K562 (cell line): Measurements from ENCODE around the gene NPFF. TPM values are rescaled to one million over a fixed set of nuclear protein-coding genes. Genes with fewer than 3 reads are reported as not detected.

ENCODE experiments used
- E2F1 ChIP-seq: sonication (generic); formaldehyde crosslinking; IDR thresholded peaks from 2 replicates; pipeline ENCODE4 v1.8.1; 2023; ENCODE audit warnings: mild to moderate bottlenecking, missing genetic modification reagents, moderate library complexity
- GABPB2 ChIP-seq: fragments of 250-450 bp; sonication (Bioruptor Pico); conservative IDR thresholded peaks from 2 replicates; pipeline ENCODE4 v1.5.1; 2021; ENCODE audit warnings: mild to moderate bottlenecking
- REST ChIP-seq, 2 experiments: fragments of 450-650 bp; formaldehyde crosslinking in 1 of 2; IDR thresholded peaks; 2 replicates each; pipeline versions ENCODE4 v1.4.0 to v1.6.1; 2014 to 2020; ENCODE audit warnings: mild to moderate bottlenecking in 2 of 2, borderline replicate concordance in 1 of 2, low read depth in 1 of 2
- SIRT6 ChIP-seq: IDR thresholded peaks from one replicate; pipeline ENCODE4 v1.6.1; 2012; ENCODE audit warnings: low read depth, mild to moderate bottlenecking, control low read depth, inconsistent platforms, low read length, moderate library complexity
- TFE3 ChIP-seq: fragments of 450-650 bp; formaldehyde crosslinking; IDR thresholded peaks from 2 replicates; pipeline ENCODE4 v1.4.0; 2020; ENCODE audit warnings: mild to moderate bottlenecking, mixed read lengths
- polyA plus RNA-seq, 8 experiments: library from polyadenylated mRNA; depleted of rRNA in 4 of 8; stranded (reverse) in 5 of 8; unstranded in 3 of 8; fragments of >200 nt; fragmentation: Nextera tagmentation in 2 of 8; fragmentation: Illumina TruSeq in 1 of 8; extraction: Ambion mirVana in 2 of 8; extraction: Trizol in 1 of 8; gene quantifications; 2 replicates each; pipeline versions ENCODE4 v1.2.1 to v1.2.3, GENCODE V29; 2011 to 2014; ENCODE audit warnings: inconsistent platforms in 1 of 8, missing spikeins in 1 of 8
- total RNA-seq, 7 experiments: library from RNA; depleted of rRNA in 6 of 7; stranded (reverse); fragments of >200 nt in 6 of 7; fragmentation: Illumina TruSeq in 2 of 7; extraction: Trizol in 2 of 7; gene quantifications; 2 replicates each; pipeline versions ENCODE4 v1.2.1 to v1.2.3, GENCODE V29; 2011 to 2021; ENCODE audit warnings: low replicate concordance in 1 of 7

Gene NPFF
- total and polyA plus RNA-seq, 9 of the 15 experiments (the other 6 are each of a cell fraction or from before 2014, with no cell fraction given), result 0.15 to 1.2 (median 0.55) TPM; not detected in 6

GRCh38 chr12:53495903-53496751 is 11.2 kb downstream of the NPFF start (continued):
- TF ChIP-seq E2F1 (CRISPR knock-in tag) (no peak), GABPB2 (no peak), TFE3 (CRISPR knock-in tag) (peak; percentile 89), REST (IDR thresholded peaks at IDR 0.05; ENCODE audit: borderline replicate concordance) (peak; percentile 68), REST (CRISPR knock-in tag; IDR thresholded peaks at IDR 0.05; ENCODE audit: low read depth) (no peak), SIRT6 (no peak)
- TF ChIP-seq, all 486 proteins: peak for 22
